ENCODE measurements around the gene RNF17. TPM values are rescaled to one million over a fixed set of nuclear protein-coding genes. Genes with fewer than 3 reads are reported as not detected.

Gene RNF17
- polyA plus RNA-seq, 1 of the 3 experiments (the other 2 are of a cell fraction): not detected

DNA sequence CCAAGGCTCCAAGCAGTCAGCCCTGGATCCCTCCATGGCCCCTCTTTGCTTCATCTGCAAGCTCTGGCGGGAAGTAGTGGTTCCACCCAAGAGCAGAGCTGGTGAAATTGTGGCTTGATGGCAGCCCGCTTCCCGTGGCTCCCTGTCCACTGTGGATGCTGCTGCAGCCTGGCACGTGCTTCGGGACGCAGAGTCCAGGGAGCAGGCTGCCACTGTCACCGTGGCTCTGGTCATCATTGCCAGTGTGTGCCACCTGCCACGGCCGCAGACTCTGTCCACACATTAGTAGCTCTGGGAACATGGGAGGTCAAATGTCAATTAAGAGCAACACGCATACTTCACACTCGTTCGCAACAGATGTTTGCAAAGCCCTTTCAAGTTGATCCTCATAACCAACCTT, 40.8 kb upstream of the RNF17 start:
- no peaks in the 10 kb centered on the region for H3K9me2 ChIP-seq
- no peak for TF ChIP-seq GATA2 (CRISPR knock-in tag; IDR thresholded peaks at IDR 0.05)
- no peak for TF ChIP-seq EP300 (IDR thresholded peaks at IDR 0.05; ENCODE audit: borderline replicate concordance in 1 of 2, low read depth in 1 of 2, low read length in 1 of 2)
- TF ChIP-seq, protein P1, sequence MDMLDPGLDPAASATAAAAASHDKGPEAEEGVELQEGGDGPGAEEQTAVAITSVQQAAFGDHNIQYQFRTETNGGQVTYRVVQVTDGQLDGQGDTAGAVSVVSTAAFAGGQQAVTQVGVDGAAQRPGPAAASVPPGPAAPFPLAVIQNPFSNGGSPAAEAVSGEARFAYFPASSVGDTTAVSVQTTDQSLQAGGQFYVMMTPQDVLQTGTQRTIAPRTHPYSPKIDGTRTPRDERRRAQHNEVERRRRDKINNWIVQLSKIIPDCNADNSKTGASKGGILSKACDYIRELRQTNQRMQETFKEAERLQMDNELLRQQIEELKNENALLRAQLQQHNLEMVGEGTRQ (IDR thresholded peaks at IDR 0.05; ENCODE audit: borderline replicate concordance, low read depth, low read length): no peak
- no peak for TF ChIP-seq CHD2 (IDR thresholded peaks at IDR 0.05; ENCODE audit: low read length, partially characterized antibody)
- no peak for TF ChIP-seq RCOR1 (IDR thresholded peaks at IDR 0.05; ENCODE audit: low read length)
- TF ChIP-seq ELF1 (IDR thresholded peaks at IDR 0.05): no peak
- no peak for TF ChIP-seq TEAD4 (IDR thresholded peaks at IDR 0.05; ENCODE audit: borderline replicate concordance, insufficient read depth)
- no peak for TF ChIP-seq MXI1 (IDR thresholded peaks at IDR 0.05; ENCODE audit: low read depth, low read length)
- no peak for TF ChIP-seq JUND (IDR thresholded peaks at IDR 0.05)
- no peak for TF ChIP-seq POLR2AphosphoS5 (IDR thresholded peaks at IDR 0.05; ENCODE audit: low read depth, low read length)
- TF ChIP-seq, protein P2, sequence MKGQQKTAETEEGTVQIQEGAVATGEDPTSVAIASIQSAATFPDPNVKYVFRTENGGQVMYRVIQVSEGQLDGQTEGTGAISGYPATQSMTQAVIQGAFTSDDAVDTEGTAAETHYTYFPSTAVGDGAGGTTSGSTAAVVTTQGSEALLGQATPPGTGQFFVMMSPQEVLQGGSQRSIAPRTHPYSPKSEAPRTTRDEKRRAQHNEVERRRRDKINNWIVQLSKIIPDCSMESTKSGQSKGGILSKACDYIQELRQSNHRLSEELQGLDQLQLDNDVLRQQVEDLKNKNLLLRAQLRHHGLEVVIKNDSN (IDR thresholded peaks at IDR 0.05; ENCODE audit: borderline replicate concordance, low read depth): no peak
- TF ChIP-seq, protein P3, sequence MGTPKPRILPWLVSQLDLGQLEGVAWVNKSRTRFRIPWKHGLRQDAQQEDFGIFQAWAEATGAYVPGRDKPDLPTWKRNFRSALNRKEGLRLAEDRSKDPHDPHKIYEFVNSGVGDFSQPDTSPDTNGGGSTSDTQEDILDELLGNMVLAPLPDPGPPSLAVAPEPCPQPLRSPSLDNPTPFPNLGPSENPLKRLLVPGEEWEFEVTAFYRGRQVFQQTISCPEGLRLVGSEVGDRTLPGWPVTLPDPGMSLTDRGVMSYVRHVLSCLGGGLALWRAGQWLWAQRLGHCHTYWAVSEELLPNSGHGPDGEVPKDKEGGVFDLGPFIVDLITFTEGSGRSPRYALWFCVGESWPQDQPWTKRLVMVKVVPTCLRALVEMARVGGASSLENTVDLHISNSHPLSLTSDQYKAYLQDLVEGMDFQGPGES (IDR thresholded peaks at IDR 0.05; ENCODE audit: low read depth, low read length): no peak
- TF ChIP-seq, protein P4, sequence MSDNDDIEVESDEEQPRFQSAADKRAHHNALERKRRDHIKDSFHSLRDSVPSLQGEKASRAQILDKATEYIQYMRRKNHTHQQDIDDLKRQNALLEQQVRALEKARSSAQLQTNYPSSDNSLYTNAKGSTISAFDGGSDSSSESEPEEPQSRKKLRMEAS (IDR thresholded peaks at IDR 0.05; ENCODE audit: low read depth): no peak
- TF ChIP-seq, protein P5, sequence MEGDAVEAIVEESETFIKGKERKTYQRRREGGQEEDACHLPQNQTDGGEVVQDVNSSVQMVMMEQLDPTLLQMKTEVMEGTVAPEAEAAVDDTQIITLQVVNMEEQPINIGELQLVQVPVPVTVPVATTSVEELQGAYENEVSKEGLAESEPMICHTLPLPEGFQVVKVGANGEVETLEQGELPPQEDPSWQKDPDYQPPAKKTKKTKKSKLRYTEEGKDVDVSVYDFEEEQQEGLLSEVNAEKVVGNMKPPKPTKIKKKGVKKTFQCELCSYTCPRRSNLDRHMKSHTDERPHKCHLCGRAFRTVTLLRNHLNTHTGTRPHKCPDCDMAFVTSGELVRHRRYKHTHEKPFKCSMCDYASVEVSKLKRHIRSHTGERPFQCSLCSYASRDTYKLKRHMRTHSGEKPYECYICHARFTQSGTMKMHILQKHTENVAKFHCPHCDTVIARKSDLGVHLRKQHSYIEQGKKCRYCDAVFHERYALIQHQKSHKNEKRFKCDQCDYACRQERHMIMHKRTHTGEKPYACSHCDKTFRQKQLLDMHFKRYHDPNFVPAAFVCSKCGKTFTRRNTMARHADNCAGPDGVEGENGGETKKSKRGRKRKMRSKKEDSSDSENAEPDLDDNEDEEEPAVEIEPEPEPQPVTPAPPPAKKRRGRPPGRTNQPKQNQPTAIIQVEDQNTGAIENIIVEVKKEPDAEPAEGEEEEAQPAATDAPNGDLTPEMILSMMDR (IDR thresholded peaks at IDR 0.05): no peak
- TF ChIP-seq GABPA (IDR thresholded peaks at IDR 0.05; ENCODE audit: low read depth): no peak
- TF ChIP-seq NFIC (IDR thresholded peaks at IDR 0.05; ENCODE audit: borderline replicate concordance): no peak
- H3K4me1 ChIP-seq (ENCODE audit: control insufficient read depth in 1 of 2, insufficient read depth in 2 of 2, low read depth in 1 of 2, low read length in 1 of 2): no peaks in the 10 kb centered on the region
- H3F3A ChIP-seq (replicated peaks; ENCODE audit: insufficient read depth): no peaks in the 10 kb centered on the region
- 35% methylated on average over 12 of the region's 12 CpGs for WGBS (ENCODE audit: low lambda C conversion rate)
- no peak for DNase-seq
- ChIA-PET CTCF (interaction anchor here (0.8 to 3.1 kb wide), 3 partner anchors 30 to 391 kb away, joined by 3 to 11 read pairs (median 3); no protein-coding TSS in a partner anchor), POLR2A (interaction anchor here (0.6 kb wide), 1 partner anchor 55 kb away, joined by 3 read pairs; no protein-coding TSS in a partner anchor)
- no peaks in the 10 kb centered on the region for H4K20me1 ChIP-seq (ENCODE audit: insufficient read depth)
- H2AFZ ChIP-seq (ENCODE audit: low read depth): no peak overlapping the region
- no peaks in the 10 kb centered on the region for H3K79me2 ChIP-seq (ENCODE audit: insufficient read depth)
- no peaks in the 10 kb centered on the region for H3K9me3 ChIP-seq
- no peak overlapping the region for H3K9ac ChIP-seq
- H3K4me3 ChIP-seq (ENCODE audit: low read depth in 2 of 2, low read length in 1 of 2): no peak overlapping the region
- peaks cover 8% of the 10 kb centered on the region for H3K27me3 ChIP-seq (ENCODE audit: insufficient read depth)
- no peak overlapping the region for H3K4me2 ChIP-seq
- H3K36me3 ChIP-seq (replicated peaks in 1 of 2; ENCODE audit: control insufficient read depth in 1 of 2, insufficient read depth in 2 of 2, low read length in 1 of 2): no peaks in the 10 kb centered on the region
- no peak overlapping the region for H3K27ac ChIP-seq (ENCODE audit: low read depth in 2 of 2, low read length in 1 of 2)

All from SK-N-SH (cell line).